ENCODE results near the gene YPEL2. TPM values are rescaled to one million over a fixed set of nuclear protein-coding genes. Genes with fewer than 3 reads are reported as not detected.
A peak's percentile ranks its signal among the peaks of the same experiment; 100 is the strongest.

Gene YPEL2
- total and polyA plus RNA-seq, 2 of the 13 experiments (the other 11 are each of a cell fraction or from before 2014, with no cell fraction given), result 8.5 to 21.1 TPM

DNA sequence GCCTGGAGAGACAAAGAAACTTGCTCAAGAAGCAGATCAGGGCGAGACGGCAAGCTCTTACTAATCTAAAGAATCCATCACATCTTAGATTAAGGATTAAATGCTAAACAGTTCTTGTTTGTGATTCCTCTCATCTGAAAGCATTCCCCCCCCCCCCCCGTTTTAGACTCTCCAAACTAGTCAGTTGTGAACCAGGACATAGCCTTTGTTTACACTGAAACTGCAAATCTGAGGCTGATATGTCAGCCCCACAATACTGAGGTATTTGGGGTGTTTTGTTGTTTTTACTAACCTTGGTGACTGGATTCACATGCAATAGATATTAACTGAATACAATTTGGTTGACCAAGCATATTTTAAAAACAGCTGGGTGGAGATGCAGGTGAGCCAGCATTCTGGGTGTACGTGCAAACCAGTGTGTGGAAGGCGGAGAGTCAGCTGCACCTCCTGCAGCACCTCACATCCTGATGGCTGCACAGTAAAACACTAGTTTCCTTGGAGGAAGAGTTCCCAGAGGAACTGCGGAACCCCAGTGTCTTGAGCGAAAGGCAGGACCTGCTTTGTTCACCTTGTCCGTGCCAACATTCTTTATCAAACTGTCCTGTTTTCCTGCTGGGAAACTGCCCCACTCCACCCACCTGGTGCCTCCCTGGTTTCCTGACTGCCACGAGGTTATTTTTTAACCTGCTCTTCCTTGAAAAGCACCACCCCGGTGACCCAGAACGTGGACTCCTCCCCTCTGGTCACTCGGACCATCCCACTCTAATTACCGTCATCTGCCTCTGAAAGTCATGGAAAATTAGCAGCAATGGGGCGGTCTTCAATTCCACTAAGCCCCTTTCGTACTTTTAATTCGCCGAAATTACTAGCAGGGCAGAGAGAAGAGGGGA lies 1.2 kb upstream of the YPEL2 start (continued):
- TF ChIP-seq, protein P1, sequence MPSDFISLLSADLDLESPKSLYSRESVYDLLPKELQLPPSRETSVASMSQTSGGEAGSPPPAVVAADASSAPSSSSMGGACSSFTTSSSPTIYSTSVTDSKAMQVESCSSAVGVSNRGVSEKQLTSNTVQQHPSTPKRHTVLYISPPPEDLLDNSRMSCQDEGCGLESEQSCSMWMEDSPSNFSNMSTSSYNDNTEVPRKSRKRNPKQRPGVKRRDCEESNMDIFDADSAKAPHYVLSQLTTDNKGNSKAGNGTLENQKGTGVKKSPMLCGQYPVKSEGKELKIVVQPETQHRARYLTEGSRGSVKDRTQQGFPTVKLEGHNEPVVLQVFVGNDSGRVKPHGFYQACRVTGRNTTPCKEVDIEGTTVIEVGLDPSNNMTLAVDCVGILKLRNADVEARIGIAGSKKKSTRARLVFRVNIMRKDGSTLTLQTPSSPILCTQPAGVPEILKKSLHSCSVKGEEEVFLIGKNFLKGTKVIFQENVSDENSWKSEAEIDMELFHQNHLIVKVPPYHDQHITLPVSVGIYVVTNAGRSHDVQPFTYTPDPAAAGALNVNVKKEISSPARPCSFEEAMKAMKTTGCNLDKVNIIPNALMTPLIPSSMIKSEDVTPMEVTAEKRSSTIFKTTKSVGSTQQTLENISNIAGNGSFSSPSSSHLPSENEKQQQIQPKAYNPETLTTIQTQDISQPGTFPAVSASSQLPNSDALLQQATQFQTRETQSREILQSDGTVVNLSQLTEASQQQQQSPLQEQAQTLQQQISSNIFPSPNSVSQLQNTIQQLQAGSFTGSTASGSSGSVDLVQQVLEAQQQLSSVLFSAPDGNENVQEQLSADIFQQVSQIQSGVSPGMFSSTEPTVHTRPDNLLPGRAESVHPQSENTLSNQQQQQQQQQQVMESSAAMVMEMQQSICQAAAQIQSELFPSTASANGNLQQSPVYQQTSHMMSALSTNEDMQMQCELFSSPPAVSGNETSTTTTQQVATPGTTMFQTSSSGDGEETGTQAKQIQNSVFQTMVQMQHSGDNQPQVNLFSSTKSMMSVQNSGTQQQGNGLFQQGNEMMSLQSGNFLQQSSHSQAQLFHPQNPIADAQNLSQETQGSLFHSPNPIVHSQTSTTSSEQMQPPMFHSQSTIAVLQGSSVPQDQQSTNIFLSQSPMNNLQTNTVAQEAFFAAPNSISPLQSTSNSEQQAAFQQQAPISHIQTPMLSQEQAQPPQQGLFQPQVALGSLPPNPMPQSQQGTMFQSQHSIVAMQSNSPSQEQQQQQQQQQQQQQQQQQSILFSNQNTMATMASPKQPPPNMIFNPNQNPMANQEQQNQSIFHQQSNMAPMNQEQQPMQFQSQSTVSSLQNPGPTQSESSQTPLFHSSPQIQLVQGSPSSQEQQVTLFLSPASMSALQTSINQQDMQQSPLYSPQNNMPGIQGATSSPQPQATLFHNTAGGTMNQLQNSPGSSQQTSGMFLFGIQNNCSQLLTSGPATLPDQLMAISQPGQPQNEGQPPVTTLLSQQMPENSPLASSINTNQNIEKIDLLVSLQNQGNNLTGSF (CRISPR knock-in tag; IDR thresholded peaks at IDR 0.05), result peak; percentile 60; the same call in 1 of the 2 replicates
- TF ChIP-seq, protein P2, sequence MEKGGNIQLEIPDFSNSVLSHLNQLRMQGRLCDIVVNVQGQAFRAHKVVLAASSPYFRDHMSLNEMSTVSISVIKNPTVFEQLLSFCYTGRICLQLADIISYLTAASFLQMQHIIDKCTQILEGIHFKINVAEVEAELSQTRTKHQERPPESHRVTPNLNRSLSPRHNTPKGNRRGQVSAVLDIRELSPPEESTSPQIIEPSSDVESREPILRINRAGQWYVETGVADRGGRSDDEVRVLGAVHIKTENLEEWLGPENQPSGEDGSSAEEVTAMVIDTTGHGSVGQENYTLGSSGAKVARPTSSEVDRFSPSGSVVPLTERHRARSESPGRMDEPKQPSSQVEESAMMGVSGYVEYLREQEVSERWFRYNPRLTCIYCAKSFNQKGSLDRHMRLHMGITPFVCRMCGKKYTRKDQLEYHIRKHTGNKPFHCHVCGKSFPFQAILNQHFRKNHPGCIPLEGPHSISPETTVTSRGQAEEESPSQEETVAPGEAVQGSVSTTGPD (CRISPR knock-in tag; IDR thresholded peaks at IDR 0.05), result no peak
- TF ChIP-seq RFXANK (CRISPR knock-in tag; IDR thresholded peaks at IDR 0.05) (no peak), TEAD2 (CRISPR knock-in tag; IDR thresholded peaks at IDR 0.05) (no peak), ZNF274 (CRISPR knock-in tag; IDR thresholded peaks at IDR 0.05) (no peak), PITX1 (CRISPR knock-in tag; IDR thresholded peaks at IDR 0.05) (peak; percentile 46; the same call in 1 of the 2 replicates), ZFP37 (CRISPR knock-in tag; IDR thresholded peaks at IDR 0.05; ENCODE audit: borderline replicate concordance) (peak; percentile 81), NKX3-1 (CRISPR knock-in tag; IDR thresholded peaks at IDR 0.05) (peak; percentile 54; the same call in 1 of the 2 replicates), FOXA3 (CRISPR knock-in tag; IDR thresholded peaks at IDR 0.05) (no peak; the same call in 1 of the 2 replicates), ZFP41 (CRISPR knock-in tag; IDR thresholded peaks at IDR 0.05; ENCODE audit: borderline replicate concordance) (no peak), POLR2AphosphoS2 (IDR thresholded peaks at IDR 0.05; ENCODE audit: low read depth, low read length) (no peak), SALL1 (CRISPR knock-in tag; IDR thresholded peaks at IDR 0.05) (peak; percentile 82), MAFK (conservative IDR thresholded peaks at IDR 0.05 in 1 of 2, IDR thresholded peaks at IDR 0.05 in 1 of 2; ENCODE audit: low read length in 2 of 2) (peak; percentile 47 to 50; a peak in 2 of 4 replicates), NR2F2 (IDR thresholded peaks at IDR 0.05; ENCODE audit: borderline replicate concordance, low read depth) (peak; percentile 19; the same call in 1 of the 2 replicates), ZEB1 (IDR thresholded peaks at IDR 0.05; ENCODE audit: insufficient replicate concordance, low read depth) (peak; percentile 70)
- TF ChIP-seq, protein P3, sequence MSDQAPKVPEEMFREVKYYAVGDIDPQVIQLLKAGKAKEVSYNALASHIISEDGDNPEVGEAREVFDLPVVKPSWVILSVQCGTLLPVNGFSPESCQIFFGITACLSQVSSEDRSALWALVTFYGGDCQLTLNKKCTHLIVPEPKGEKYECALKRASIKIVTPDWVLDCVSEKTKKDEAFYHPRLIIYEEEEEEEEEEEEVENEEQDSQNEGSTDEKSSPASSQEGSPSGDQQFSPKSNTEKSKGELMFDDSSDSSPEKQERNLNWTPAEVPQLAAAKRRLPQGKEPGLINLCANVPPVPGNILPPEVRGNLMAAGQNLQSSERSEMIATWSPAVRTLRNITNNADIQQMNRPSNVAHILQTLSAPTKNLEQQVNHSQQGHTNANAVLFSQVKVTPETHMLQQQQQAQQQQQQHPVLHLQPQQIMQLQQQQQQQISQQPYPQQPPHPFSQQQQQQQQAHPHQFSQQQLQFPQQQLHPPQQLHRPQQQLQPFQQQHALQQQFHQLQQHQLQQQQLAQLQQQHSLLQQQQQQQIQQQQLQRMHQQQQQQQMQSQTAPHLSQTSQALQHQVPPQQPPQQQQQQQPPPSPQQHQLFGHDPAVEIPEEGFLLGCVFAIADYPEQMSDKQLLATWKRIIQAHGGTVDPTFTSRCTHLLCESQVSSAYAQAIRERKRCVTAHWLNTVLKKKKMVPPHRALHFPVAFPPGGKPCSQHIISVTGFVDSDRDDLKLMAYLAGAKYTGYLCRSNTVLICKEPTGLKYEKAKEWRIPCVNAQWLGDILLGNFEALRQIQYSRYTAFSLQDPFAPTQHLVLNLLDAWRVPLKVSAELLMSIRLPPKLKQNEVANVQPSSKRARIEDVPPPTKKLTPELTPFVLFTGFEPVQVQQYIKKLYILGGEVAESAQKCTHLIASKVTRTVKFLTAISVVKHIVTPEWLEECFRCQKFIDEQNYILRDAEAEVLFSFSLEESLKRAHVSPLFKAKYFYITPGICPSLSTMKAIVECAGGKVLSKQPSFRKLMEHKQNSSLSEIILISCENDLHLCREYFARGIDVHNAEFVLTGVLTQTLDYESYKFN (CRISPR knock-in tag; conservative IDR thresholded peaks at IDR 0.05), result peak; percentile 86
- TF ChIP-seq, protein P4, sequence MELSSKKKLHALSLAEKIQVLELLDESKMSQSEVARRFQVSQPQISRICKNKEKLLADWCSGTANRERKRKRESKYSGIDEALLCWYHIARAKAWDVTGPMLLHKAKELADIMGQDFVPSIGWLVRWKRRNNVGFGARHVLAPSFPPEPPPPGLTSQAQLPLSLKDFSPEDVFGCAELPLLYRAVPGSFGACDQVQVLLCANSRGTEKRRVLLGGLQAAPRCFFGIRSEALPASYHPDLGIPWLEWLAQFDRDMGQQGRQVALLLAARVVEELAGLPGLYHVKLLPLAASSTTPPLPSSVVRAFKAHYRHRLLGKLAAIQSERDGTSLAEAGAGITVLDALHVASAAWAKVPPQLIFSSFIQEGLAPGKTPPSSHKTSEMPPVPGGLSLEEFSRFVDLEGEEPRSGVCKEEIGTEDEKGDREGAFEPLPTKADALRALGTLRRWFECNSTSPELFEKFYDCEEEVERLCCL (CRISPR knock-in tag; IDR thresholded peaks at IDR 0.05; ENCODE audit: borderline replicate concordance), result no peak
